ENCODE data around the gene SLC18A3.

The SLC18A3 gene

DNA sequence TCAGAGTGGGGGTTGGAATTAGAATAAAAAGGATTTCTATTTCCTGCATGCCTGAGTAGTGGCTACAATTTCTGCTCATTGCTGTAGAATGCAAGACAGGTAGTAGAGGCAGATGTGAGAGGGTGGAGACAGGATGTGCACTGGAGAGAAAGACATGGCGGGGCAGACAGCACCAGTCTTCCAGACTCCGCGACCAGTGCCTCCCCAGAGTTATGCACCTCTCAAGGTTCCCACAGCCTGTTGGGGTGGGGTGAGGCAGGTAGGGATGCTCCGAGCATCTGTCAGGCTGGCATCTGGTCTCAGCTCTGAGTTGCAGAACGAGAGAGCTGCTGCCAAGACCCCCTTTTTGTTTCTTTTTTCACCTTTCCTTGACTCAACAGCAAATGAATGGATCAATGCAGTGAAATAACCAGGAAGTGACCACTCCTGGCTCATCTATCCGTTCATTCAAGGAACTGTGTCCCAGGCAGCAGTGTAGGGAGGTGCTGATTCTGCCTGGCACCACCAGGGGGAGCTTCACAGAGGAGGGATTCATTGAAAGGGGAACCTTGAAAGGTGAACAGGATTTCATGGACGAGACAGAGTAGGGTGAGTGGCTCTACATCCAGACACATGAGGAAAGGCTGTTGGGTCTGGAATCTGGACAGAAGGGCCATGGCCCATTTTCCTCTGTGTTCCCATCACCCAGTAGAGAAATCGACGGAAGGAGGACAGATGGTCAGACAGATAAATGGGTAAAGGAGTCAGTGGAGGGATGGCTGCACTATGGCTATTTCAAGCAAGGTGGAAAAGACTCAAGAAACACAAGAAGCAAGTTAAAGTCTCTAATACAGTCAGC, 17.2 kb upstream of the SLC18A3 start:
- Mint-ChIP-seq H3K36me3 (ENCODE audit: low read depth) (no peaks in the 10 kb centered on the region), H3K9me3 (peaks cover 6% of the 10 kb centered on the region), H3K4me1 (ENCODE audit: low read depth) (no peaks in the 10 kb centered on the region), H3K4me3 (no peak overlapping the region), H3K27ac (peak overlapping the region; percentile 7), H3K27me3 (peaks cover 9% of the 10 kb centered on the region)

DNA sequence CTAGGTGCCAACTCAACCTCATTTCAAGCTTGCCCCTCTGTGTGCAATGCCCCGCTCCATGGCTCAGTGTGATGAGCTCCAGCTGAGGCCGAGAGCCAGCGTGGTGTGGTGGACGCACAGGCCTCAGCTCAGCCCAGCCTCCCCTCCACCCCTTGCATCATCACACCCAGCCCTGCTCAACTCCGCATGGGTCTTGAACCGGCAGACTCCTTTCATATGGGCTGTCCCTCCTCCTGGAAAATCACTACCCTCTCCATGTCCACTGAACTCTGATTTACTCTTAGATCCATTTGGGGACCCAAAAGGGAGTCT, 16.6 kb upstream of the SLC18A3 start:
- no peak overlapping the region for H3K4me3 Mint-ChIP-seq
- H3K4me1 Mint-ChIP-seq (ENCODE audit: low read depth), result no peaks in the 10 kb centered on the region
- no peaks in the 10 kb centered on the region for H3K36me3 Mint-ChIP-seq (ENCODE audit: low read depth)
- H3K27me3 Mint-ChIP-seq, result peaks cover 9% of the 10 kb centered on the region
- H3K27ac Mint-ChIP-seq, result no peak overlapping the region
- H3K9me3 Mint-ChIP-seq, result peaks cover 6% of the 10 kb centered on the region

DNA sequence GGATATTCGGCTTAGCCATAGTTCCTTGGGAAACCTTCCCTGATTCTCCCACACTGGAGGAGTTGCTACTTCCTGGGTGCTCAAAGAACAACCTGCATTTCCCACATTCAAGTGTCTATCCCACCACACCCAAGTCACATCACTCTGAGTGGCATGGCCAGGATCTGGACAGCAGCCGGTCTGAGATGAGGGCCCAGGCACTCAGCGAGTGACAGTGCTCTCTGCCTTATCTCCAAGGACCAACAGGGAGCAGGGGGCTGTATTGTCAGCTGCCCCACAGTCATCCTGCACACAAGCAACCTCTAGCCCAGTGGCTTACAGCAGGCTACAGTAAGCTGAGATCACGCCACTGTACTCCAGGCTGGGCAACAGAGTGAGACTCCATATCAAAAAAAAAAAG, 16.1 kb upstream of the SLC18A3 start:
- peaks cover 9% of the 10 kb centered on the region for H3K27me3 Mint-ChIP-seq
- H3K4me3 Mint-ChIP-seq, result no peak overlapping the region
- H3K36me3 Mint-ChIP-seq (ENCODE audit: low read depth), result no peaks in the 10 kb centered on the region
- H3K4me1 Mint-ChIP-seq (ENCODE audit: low read depth), result no peaks in the 10 kb centered on the region
- H3K9me3 Mint-ChIP-seq, result peaks cover 6% of the 10 kb centered on the region
- H3K27ac Mint-ChIP-seq, result no peak overlapping the region

DNA sequence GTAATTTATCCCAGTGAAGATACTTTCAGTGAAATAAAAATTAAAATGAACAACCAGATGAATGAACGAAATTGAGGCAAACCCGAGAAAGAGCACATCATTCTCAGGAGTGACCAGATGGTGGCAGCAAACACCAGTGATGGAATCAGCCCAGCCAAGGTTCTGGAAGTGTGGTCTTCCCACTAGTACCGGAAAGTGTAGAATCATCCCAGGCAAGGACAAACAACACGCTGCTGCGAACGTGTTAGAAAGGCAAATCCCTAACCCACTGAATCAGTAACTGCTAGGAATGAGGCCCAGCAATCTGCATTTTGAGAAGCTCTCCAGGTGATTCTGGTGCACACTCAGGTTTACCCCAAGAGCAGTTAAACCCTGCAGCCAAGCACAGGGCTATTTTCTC, 15.5 kb upstream of the SLC18A3 start:
- H3K9me3 Mint-ChIP-seq, result no peaks in the 10 kb centered on the region
- no peaks in the 10 kb centered on the region for H3K36me3 Mint-ChIP-seq (ENCODE audit: low read depth)
- H3K27me3 Mint-ChIP-seq, result peaks cover 4% of the 10 kb centered on the region
- no peak overlapping the region for H3K4me3 Mint-ChIP-seq
- no peak overlapping the region for H3K27ac Mint-ChIP-seq
- H3K4me1 Mint-ChIP-seq (ENCODE audit: low read depth), result no peaks in the 10 kb centered on the region

DNA sequence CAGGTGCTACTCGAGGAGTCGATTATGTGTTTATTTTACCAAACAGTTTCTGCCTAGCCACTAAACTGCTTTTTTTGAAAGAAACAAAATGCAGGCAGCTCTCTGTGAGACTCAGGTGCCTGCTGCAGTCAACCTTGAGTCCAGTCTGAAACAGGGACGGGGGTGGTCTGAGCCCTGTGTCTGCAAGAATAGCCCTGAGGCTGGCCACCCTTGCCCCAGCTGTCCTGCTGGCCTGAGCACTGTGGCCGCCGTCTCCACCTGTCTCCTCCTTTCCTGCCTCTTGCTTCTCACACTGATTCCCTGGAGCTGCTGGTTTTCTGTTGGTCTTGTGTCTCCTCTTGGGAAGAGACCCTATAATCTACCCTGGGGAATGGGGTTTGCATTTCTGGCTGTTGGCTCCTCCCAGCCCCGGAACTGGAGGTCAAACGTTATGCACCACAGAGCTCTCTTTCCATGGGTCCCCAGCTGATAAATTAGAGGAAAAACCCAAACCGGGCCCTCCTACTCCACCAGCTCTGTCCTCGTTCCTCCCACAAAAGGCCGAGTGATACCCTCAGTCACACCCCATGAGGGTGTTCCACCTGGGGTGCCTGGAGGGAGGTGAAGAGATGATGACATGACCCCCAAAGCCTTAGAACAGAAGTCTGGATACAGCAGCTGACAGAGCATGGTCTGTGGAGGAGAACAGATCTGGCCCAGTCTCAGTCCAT, 15.0 kb upstream of the SLC18A3 start:
- Mint-ChIP-seq H3K36me3 (ENCODE audit: low read depth) (no peaks in the 10 kb centered on the region), H3K4me1 (ENCODE audit: low read depth) (no peaks in the 10 kb centered on the region), H3K27me3 (peaks cover 4% of the 10 kb centered on the region), H3K9me3 (no peaks in the 10 kb centered on the region), H3K4me3 (no peak overlapping the region), H3K27ac (no peak overlapping the region)

DNA sequence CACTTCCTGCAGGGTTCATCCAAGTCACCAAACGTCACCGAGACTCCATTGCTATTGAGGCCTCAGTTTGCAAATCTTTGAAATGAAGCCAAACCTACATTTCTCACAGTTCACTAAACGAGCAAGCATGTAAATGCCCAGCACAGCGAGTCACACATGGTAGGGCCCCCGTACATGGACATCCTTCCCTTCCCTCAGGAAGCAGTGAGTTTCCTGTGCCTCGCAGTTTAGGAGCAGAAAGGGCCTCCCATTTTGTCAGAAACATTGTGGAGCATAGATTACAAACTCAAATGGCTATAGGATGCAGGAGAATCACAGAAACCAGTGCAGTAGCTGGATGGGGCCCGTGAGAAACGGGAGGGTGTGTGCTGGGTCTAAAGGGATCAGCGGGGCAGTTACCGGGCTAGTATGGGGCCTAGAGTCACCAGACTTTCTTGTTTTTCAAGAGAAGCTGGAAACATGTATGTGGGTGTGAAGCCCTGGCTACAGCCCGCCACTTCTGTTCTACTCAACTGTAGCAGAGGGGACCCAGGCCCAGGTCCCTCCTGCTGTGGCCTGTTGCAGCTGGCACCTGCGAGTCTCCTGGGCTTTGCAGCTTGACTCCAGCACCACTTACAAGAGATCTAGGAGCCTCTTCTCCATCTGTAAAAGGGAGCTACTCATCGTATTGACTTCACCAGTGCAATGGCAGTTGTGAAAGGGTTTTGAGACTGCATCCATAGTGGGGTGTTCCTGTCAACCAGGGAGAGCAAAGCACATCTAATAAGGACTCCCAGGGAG, 14.2 kb upstream of the SLC18A3 start:
- Mint-ChIP-seq H3K27me3 (peaks cover 10% of the 10 kb centered on the region), H3K4me3 (no peak overlapping the region), H3K9me3 (no peaks in the 10 kb centered on the region), H3K4me1 (ENCODE audit: low read depth) (no peaks in the 10 kb centered on the region), H3K36me3 (ENCODE audit: low read depth) (no peaks in the 10 kb centered on the region), H3K27ac (no peak overlapping the region)

DNA sequence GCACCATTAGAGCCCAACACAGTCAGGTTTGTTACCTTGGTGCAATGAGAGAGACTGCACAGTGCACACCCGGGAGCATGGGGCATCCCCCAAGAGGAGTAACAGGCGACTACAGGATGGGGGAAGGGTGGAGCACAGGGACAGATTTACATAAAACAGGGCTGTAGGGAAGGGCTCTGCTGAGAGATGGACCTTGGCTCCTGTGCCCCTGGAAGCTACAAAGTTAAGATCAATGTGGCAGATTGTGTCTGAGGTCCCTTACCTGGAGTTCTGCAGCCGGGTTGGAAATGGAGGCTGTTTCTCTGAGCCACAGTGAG, 13.7 kb upstream of the SLC18A3 start:
- Mint-ChIP-seq H3K36me3 (ENCODE audit: low read depth) (no peaks in the 10 kb centered on the region), H3K27me3 (peaks cover 11% of the 10 kb centered on the region), H3K27ac (no peak overlapping the region), H3K9me3 (no peaks in the 10 kb centered on the region), H3K4me3 (no peak overlapping the region), H3K4me1 (ENCODE audit: low read depth) (no peaks in the 10 kb centered on the region)

DNA sequence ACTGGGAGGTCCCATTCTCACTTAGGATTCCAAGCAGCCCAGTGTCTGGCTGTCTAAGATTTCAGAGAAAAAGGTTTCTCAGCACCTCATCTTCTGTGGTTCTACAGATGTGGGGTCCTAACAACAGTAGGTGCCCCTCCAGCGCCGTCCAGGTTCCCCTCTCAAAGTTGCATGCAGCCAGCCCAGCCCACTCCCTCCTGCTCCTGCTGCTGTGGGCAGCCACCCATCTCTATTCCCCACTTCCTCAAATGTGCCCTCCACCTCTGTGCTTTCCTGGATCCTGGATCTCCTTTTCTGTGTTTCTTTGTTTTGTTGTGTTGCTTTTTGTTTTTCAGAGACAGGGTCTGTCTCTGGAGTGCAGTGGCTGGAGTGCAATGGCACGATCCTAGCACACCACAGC, 13.3 kb upstream of the SLC18A3 start:
- Mint-ChIP-seq H3K9me3 (no peaks in the 10 kb centered on the region), H3K4me3 (no peak overlapping the region), H3K27ac (no peak overlapping the region), H3K4me1 (ENCODE audit: low read depth) (no peaks in the 10 kb centered on the region), H3K36me3 (ENCODE audit: low read depth) (no peaks in the 10 kb centered on the region), H3K27me3 (peaks cover 11% of the 10 kb centered on the region)

DNA sequence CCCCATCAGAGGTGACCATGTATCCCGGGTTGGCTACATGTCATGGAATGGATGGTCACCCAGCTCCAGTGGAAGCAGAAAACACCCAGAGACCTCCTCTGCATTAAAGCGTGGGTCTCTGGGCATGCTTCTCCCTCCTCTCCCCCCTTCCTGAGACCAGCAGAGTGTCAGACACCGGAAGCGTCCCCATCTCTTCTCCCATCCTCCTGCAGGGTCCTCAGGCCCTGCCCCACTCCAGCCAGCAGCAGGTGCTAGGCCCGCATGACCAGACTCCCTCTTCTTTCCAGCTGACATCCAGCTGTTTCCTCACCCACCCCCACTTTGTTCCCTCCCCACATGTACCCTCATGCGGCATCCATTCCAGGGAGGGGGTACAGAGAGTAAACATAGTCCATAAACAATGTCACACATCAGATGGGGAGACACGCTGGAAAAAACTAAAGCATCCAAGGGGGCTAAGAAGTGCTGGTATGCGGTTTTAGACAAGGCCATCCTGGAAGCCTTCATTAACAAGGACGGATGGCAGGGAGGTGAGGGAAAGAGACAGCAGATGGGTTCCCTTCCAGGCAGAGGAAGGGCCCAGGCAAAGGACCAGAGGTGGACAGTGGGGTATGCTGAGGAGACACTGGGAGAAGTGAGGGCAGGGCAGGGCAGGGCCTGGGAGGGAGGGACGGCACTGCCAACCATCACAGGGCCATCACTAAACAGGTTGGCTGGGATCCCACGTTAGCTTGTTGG, 12.5 kb upstream of the SLC18A3 start:
- Mint-ChIP-seq H3K36me3 (ENCODE audit: low read depth) (no peaks in the 10 kb centered on the region), H3K4me3 (no peak overlapping the region), H3K4me1 (ENCODE audit: low read depth) (no peaks in the 10 kb centered on the region), H3K9me3 (no peaks in the 10 kb centered on the region), H3K27me3 (peaks cover 11% of the 10 kb centered on the region), H3K27ac (no peak overlapping the region)

DNA sequence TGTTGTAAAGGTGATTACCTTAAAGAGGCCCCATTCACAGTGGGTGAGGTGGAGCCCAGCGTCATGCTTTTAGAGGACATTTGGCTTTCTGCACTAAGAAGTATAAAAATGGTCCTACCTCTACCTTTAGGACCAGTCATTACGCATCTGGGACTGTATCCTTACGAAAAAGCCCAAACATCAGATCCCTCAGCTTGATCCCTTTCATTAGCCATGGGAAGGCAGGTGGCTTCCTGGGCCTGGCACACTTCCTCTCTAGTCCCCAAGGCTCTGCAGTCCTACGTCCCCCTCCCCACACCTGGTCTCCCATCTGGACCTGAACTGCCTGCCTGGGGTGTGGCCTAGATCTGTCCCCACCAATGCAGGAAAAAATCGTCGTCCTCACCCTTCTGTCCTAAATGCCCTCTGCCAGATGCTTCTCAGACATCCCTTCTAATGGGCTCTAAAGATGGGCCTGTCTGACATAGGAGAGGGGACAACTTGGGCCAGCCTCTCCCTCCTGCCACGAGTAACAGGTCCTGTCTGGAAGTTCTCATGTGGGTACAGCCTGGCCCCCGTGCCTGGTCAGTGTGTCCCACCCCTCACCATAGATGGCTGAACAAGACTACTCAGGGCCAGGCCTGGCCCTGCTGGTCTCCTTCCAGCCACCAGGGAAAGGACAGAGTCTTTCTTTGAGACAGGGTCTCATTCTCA, 11.8 kb upstream of the SLC18A3 start:
- no peaks in the 10 kb centered on the region for H3K4me1 Mint-ChIP-seq (ENCODE audit: low read depth)
- H3K27me3 Mint-ChIP-seq, result peaks cover 17% of the 10 kb centered on the region
- H3K36me3 Mint-ChIP-seq (ENCODE audit: low read depth), result no peaks in the 10 kb centered on the region
- no peak overlapping the region for H3K4me3 Mint-ChIP-seq
- H3K27ac Mint-ChIP-seq, result no peak overlapping the region
- H3K9me3 Mint-ChIP-seq, result no peaks in the 10 kb centered on the region

DNA sequence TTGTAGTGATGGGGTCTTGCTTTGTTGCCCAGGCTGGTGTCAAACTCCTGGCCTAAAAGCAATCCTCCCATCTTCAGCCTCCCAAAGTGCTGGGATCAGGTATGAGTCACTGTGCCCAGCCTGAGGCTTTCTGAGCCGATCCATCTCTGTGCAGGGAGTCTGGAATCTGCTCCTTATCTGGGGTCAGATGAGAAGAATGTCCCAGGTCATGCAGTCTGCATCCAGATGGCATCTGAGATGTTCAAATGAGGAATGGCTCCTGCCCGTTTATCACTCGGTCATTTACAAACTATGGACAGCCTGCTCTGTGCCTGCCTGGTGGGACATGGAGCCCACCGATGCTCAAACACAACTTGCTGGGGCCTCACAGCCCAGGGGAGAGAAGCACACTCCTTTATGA, 11.1 kb upstream of the SLC18A3 start:
- H3K36me3 Mint-ChIP-seq (ENCODE audit: low read depth), result no peaks in the 10 kb centered on the region
- H3K4me3 Mint-ChIP-seq, result no peak overlapping the region
- H3K27me3 Mint-ChIP-seq, result peaks cover 24% of the 10 kb centered on the region
- no peak overlapping the region for H3K27ac Mint-ChIP-seq
- no peaks in the 10 kb centered on the region for H3K4me1 Mint-ChIP-seq (ENCODE audit: low read depth)
- no peaks in the 10 kb centered on the region for H3K9me3 Mint-ChIP-seq

DNA sequence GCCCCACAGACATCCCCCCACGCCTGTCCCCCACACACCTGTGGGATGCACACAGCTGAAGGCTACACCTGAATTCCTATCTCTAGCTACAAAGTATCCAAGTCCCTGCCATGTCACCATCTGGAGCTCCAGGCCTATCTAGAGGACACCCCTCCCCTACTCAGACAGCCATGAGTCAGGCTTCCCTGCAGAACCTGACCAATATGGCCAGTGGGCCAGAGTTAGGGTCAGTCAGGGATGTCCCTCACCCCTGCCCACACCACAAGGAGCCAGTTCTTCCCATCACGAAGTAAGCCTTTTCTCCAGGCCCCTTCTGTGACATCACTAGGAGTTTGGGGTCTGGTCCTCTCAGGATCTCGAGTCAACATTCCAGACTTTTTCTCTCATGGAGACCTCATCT, 10.6 kb upstream of the SLC18A3 start:
- no peaks in the 10 kb centered on the region for H3K36me3 Mint-ChIP-seq (ENCODE audit: low read depth)
- no peak overlapping the region for H3K4me3 Mint-ChIP-seq

DNA sequence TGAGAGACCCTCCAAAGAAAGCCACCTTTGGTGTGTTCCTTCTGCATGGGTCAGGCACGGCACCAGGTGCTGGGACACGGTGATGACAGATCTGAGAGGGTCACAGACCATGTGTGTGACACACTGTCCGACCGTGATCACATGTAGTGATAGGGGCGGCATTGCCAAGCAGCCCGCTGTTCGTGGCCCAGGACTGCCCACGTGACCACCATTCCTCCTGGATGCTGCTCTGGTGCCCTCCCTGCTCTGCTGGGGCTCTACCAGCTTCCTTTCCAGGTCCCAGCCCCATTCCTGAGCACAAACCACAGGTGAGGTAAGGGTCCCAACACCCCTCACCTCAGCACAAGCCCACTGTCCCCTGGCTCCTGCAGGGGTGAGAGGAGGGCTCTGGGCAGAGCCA, 10.1 kb upstream of the SLC18A3 start:
- Mint-ChIP-seq H3K4me1 (ENCODE audit: low read depth) (no peaks in the 10 kb centered on the region), H3K27me3 (peaks cover 28% of the 10 kb centered on the region), H3K9me3 (no peaks in the 10 kb centered on the region), H3K4me3 (no peak overlapping the region), H3K27ac (no peak overlapping the region), H3K36me3 (ENCODE audit: low read depth) (no peaks in the 10 kb centered on the region)

More for the DNA sequence above, 10.6 kb upstream of the SLC18A3 start:
- Mint-ChIP-seq H3K27me3 (peaks cover 26% of the 10 kb centered on the region), H3K9me3 (no peaks in the 10 kb centered on the region), H3K27ac (no peak overlapping the region), H3K4me1 (ENCODE audit: low read depth) (no peaks in the 10 kb centered on the region)

DNA sequence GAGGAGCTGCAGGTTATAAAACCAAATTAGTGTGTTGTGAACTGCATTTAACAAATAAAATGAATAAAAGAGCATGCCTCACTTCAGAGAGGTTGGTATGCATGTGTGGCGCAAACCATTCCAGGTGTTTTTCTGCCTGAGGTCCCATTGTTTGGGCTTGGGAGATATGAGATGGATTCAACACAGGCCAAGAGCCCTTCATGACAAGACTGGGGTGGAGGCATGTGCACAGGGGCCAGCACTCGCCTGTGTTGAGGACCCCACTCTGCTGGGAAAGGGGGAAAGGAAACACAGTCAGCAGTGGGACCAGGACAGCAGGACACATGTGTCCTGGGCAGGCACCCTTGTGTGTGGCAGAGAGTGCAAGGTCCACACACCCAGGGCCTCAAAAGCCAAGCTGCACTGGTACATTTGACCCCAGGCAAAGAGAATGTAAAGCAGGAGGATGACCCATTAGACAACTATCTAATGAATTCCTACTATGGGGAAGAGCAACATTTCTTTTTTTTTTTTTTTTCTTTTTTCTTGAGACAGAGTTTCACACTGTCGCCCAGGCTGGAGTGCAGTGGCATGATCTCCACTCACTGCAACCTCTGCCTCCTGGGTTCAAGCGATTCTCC, 9.2 kb upstream of the SLC18A3 start:
- Mint-ChIP-seq H3K9me3 (peaks cover 3% of the 10 kb centered on the region), H3K27ac (no peak overlapping the region), H3K27me3 (peaks cover 33% of the 10 kb centered on the region), H3K36me3 (ENCODE audit: low read depth) (no peaks in the 10 kb centered on the region), H3K4me3 (no peak overlapping the region), H3K4me1 (ENCODE audit: low read depth) (no peaks in the 10 kb centered on the region)
